Osteocyte (in vitro differentiated cells): ENCODE results near the gene BCL2L11. TPM values are rescaled to one million over a fixed set of nuclear protein-coding genes. Genes with fewer than 3 reads are reported as not detected.

Source experiments
- DNase-seq: peaks from one replicate; pipeline ENCODE4 v3.0.0; 2021; ENCODE audit warnings: mixed read lengths; ENCODE audit not compliant: unreplicated experiment; ENCODE audit errors: extremely low spot score
- H3K27ac Mint-ChIP-seq: one replicate; pipeline ENCODE4 v1.8.0; 2021; ENCODE audit warnings: mild to moderate bottlenecking, mixed read lengths; ENCODE audit not compliant: unreplicated experiment
- H3K27me3 Mint-ChIP-seq: one replicate; pipeline ENCODE4 v1.8.0; 2021; ENCODE audit warnings: mixed read lengths; ENCODE audit not compliant: unreplicated experiment
- H3K36me3 Mint-ChIP-seq: one replicate; pipeline ENCODE4 v1.8.0; 2021; ENCODE audit warnings: mixed read lengths; ENCODE audit not compliant: unreplicated experiment
- H3K4me1 Mint-ChIP-seq: one replicate; pipeline ENCODE4 v1.8.0; 2021; ENCODE audit warnings: mixed read lengths; ENCODE audit not compliant: unreplicated experiment
- H3K4me3 Mint-ChIP-seq: one replicate; pipeline ENCODE4 v1.8.0; 2021; ENCODE audit warnings: mild to moderate bottlenecking, moderate library complexity, mixed read lengths; ENCODE audit not compliant: unreplicated experiment
- H3K9me3 Mint-ChIP-seq: one replicate; pipeline ENCODE4 v1.8.0; 2021; ENCODE audit warnings: mixed read lengths; ENCODE audit not compliant: unreplicated experiment
- CTCF ChIP-seq: fragments of 200-600 bp; sonication (generic); IDR thresholded peaks from 2 replicates; pipeline ENCODE4 v1.5.0; 2021; ENCODE audit warnings: antibody characterized with exemption, mild to moderate bottlenecking, moderate library complexity
- total RNA-seq: library from RNA; stranded (reverse); gene quantifications from 2 replicates; pipeline ENCODE4 v1.2.1, GENCODE V29; 2021

Gene BCL2L11
- total RNA-seq, 1 donor from 2014 or later, result 38.9 TPM

- DNase-seq, result no peak
- peaks cover 17% of the 10 kb centered on the region for H3K4me1 Mint-ChIP-seq
- no peaks in the 10 kb centered on the region for H3K27me3 Mint-ChIP-seq
- no peak overlapping the region for H3K4me3 Mint-ChIP-seq
- H3K27ac Mint-ChIP-seq, result no peak overlapping the region
- peaks cover 11% of the 10 kb centered on the region for H3K36me3 Mint-ChIP-seq
- H3K9me3 Mint-ChIP-seq, result no peaks in the 10 kb centered on the region
- TF ChIP-seq CTCF, result no peak
Measured at GRCh38 chr2:111169924-111170323, 49.2 kb downstream of the BCL2L11 start.

GRCh38 chr2:111171337-111171930, 50.7 kb downstream of the BCL2L11 start:
- DNase-seq, result peak; percentile 62
- no peaks in the 10 kb centered on the region for H3K9me3 Mint-ChIP-seq
- H3K4me3 Mint-ChIP-seq, result no peak overlapping the region
- H3K4me1 Mint-ChIP-seq, result peaks cover 10% of the 10 kb centered on the region
- no peak for TF ChIP-seq CTCF
- no peak overlapping the region for H3K27ac Mint-ChIP-seq
- H3K27me3 Mint-ChIP-seq, result no peaks in the 10 kb centered on the region
- peaks cover 4% of the 10 kb centered on the region for H3K36me3 Mint-ChIP-seq

- H3K36me3 Mint-ChIP-seq, result no peaks in the 10 kb centered on the region
- no peak overlapping the region for H3K4me3 Mint-ChIP-seq
- H3K27me3 Mint-ChIP-seq, result no peaks in the 10 kb centered on the region
- H3K9me3 Mint-ChIP-seq, result no peaks in the 10 kb centered on the region
- H3K27ac Mint-ChIP-seq, result no peak overlapping the region
- no peak for TF ChIP-seq CTCF
- peaks cover 10% of the 10 kb centered on the region for H3K4me1 Mint-ChIP-seq
- peak; percentile 53 for DNase-seq
Measured at GRCh38 chr2:111172666-111173065, 52.0 kb downstream of the BCL2L11 start.

GRCh38 chr2:111173338-111173737, 52.6 kb downstream of the BCL2L11 start:
- H3K27me3 Mint-ChIP-seq, result no peaks in the 10 kb centered on the region
- H3K4me3 Mint-ChIP-seq, result no peak overlapping the region
- H3K27ac Mint-ChIP-seq, result no peak overlapping the region
- no peak for TF ChIP-seq CTCF
- no peaks in the 10 kb centered on the region for H3K36me3 Mint-ChIP-seq
- peak; percentile 78 for DNase-seq
- no peaks in the 10 kb centered on the region for H3K9me3 Mint-ChIP-seq
- H3K4me1 Mint-ChIP-seq, result peaks cover 5% of the 10 kb centered on the region

- no peaks in the 10 kb centered on the region for H3K36me3 Mint-ChIP-seq
- DNase-seq, result peak; percentile 53
- no peaks in the 10 kb centered on the region for H3K27me3 Mint-ChIP-seq
- no peak for TF ChIP-seq CTCF
- no peaks in the 10 kb centered on the region for H3K9me3 Mint-ChIP-seq
- H3K27ac Mint-ChIP-seq, result no peak overlapping the region
- H3K4me1 Mint-ChIP-seq, result peaks cover 3% of the 10 kb centered on the region
- H3K4me3 Mint-ChIP-seq, result no peak overlapping the region
Measured at GRCh38 chr2:111173856-111174255, 53.1 kb downstream of the BCL2L11 start.
